SK-N-SH treated with all-trans-retinoic acid at 6 μM for 48 hours (cell line): ENCODE measurements around the gene ATP6V0B.

Experiments
- ATAC-seq: fragments of 200-7000 bp; cut with Tn5 transposase; 3 replicates; pipeline ENCODE4 v1.9.1; 2020; ENCODE audit warnings: mild to moderate bottlenecking, moderate library complexity
- CSDC2 ChIP-seq: fragments of 250-450 bp; sonication (Bioruptor Pico); IDR thresholded peaks from 2 replicates; pipeline ENCODE4 v1.5.0; 2020; ENCODE audit warnings: mild to moderate bottlenecking, moderate library complexity
- ESRRG ChIP-seq: fragments of 250-450 bp; sonication (Bioruptor Pico); IDR thresholded peaks from 2 replicates; pipeline ENCODE4 v1.6.1; 2021; ENCODE audit warnings: mild to moderate bottlenecking
- GLIS3 ChIP-seq: fragments of 250-450 bp; sonication (Bioruptor Pico); IDR thresholded peaks from 2 replicates; pipeline ENCODE4 v1.5.0; 2020; ENCODE audit warnings: mild to moderate bottlenecking, moderate library complexity
- ISL1 ChIP-seq: fragments of 250-450 bp; sonication (Bioruptor Pico); IDR thresholded peaks from 2 replicates; pipeline ENCODE4 v2.1.2; 2022; ENCODE audit warnings: mild to moderate bottlenecking, moderate library complexity
- OSR1 ChIP-seq: fragments of 250-450 bp; sonication (Bioruptor Pico); IDR thresholded peaks from 2 replicates; pipeline ENCODE4 v1.8.0; 2022; ENCODE audit warnings: moderate library complexity, mild to moderate bottlenecking, inconsistent platforms
- PPARA ChIP-seq: fragments of 250-450 bp; sonication (Bioruptor Pico); IDR thresholded peaks from 2 replicates; pipeline ENCODE4 v1.5.0; 2020; ENCODE audit warnings: mild to moderate bottlenecking, borderline replicate concordance
- SNAI2 ChIP-seq: fragments of 250-450 bp; sonication (Bioruptor Pico); IDR thresholded peaks from 2 replicates; pipeline ENCODE4 v1.5.0; 2020; ENCODE audit warnings: mild to moderate bottlenecking, moderate library complexity
- TOX ChIP-seq: fragments of 250-450 bp; sonication (Bioruptor Pico); IDR thresholded peaks from 2 replicates; pipeline ENCODE4 v1.8.0; 2021; ENCODE audit warnings: mild to moderate bottlenecking, moderate library complexity, borderline replicate concordance
- ZC3H10 ChIP-seq: fragments of 250-450 bp; sonication (Bioruptor Pico); IDR thresholded peaks from 2 replicates; pipeline ENCODE4 v1.5.1; 2021; ENCODE audit warnings: mild to moderate bottlenecking, moderate library complexity
- ZFP3 ChIP-seq: fragments of 250-450 bp; sonication (Bioruptor Pico); IDR thresholded peaks from 2 replicates; pipeline ENCODE4 v1.5.0; 2020; ENCODE audit warnings: mild to moderate bottlenecking, moderate library complexity
- ZFP30 ChIP-seq: fragments of 450-650 bp; formaldehyde crosslinking; IDR thresholded peaks from 2 replicates; pipeline ENCODE4 v1.5.0; 2022; ENCODE audit warnings: mild to moderate bottlenecking, moderate library complexity
- ZNF565 ChIP-seq: fragments of 450-650 bp; formaldehyde crosslinking; conservative IDR thresholded peaks from 2 replicates; pipeline ENCODE4 v1.5.0; 2020; ENCODE audit warnings: low read depth, mild to moderate bottlenecking, moderate library complexity
- TF ChIP-seq, protein P1 (sequence below): fragments of 250-450 bp; sonication (Bioruptor Pico); IDR thresholded peaks from 2 replicates; pipeline ENCODE4 v1.5.1; 2021; ENCODE audit warnings: mild to moderate bottlenecking, moderate library complexity
- TF ChIP-seq, protein P2 (sequence below): fragments of 250-450 bp; sonication (Bioruptor Pico); IDR thresholded peaks from 2 replicates; pipeline ENCODE4 v1.8.0; 2020; ENCODE audit warnings: mild to moderate bottlenecking, moderate library complexity, borderline replicate concordance
- TF ChIP-seq, protein P3 (sequence below): fragments of 250-450 bp; sonication (Bioruptor Pico); IDR thresholded peaks from 2 replicates; pipeline ENCODE4 v1.5.1; 2020; ENCODE audit warnings: low read depth, mild to moderate bottlenecking, moderate library complexity

ATP6V0B gene

GRCh38 chr1:43958351-43959255, 16.2 kb upstream of the ATP6V0B start:
- TF ChIP-seq TOX (CRISPR knock-in tag) (no peak), OSR1 (no peak), CSDC2 (CRISPR knock-in tag) (no peak), ZFP30 (no peak), ZC3H10 (CRISPR knock-in tag) (no peak)
- no peak for ATAC-seq

DNA sequence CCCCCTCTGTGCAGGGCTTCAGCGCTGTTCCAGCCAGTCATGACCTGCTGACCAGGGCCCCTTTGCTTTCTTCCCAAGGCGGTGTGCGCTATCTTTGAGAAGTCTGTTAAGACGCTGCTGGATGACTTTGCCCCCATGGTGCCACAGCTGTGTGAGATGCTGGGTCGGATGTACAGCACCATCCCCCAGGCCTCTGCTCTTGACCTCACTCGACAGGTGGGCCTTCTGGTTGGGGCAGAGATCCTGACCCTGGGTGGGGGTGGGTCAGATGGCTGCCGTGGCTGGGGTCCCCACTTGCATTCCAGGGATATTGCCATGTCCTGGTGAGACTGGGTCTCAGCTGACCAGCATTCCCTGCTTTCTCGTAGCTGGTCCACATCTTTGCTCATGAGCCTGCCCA, 14.0 kb upstream of the ATP6V0B start:
- no peak for ATAC-seq
- TF ChIP-seq ISL1 (CRISPR knock-in tag) (no peak), ZFP3 (CRISPR knock-in tag) (no peak)

- ATAC-seq, result no peak
- TF ChIP-seq ESRRG, result no peak
- TF ChIP-seq ZC3H10 (CRISPR knock-in tag), result no peak
- TF ChIP-seq, protein P1, sequence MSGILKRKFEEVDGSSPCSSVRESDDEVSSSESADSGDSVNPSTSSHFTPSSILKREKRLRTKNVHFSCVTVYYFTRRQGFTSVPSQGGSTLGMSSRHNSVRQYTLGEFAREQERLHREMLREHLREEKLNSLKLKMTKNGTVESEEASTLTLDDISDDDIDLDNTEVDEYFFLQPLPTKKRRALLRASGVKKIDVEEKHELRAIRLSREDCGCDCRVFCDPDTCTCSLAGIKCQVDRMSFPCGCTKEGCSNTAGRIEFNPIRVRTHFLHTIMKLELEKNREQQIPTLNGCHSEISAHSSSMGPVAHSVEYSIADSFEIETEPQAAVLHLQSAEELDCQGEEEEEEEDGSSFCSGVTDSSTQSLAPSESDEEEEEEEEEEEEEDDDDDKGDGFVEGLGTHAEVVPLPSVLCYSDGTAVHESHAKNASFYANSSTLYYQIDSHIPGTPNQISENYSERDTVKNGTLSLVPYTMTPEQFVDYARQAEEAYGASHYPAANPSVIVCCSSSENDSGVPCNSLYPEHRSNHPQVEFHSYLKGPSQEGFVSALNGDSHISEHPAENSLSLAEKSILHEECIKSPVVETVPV (CRISPR knock-in tag), result no peak
- TF ChIP-seq, protein P2, sequence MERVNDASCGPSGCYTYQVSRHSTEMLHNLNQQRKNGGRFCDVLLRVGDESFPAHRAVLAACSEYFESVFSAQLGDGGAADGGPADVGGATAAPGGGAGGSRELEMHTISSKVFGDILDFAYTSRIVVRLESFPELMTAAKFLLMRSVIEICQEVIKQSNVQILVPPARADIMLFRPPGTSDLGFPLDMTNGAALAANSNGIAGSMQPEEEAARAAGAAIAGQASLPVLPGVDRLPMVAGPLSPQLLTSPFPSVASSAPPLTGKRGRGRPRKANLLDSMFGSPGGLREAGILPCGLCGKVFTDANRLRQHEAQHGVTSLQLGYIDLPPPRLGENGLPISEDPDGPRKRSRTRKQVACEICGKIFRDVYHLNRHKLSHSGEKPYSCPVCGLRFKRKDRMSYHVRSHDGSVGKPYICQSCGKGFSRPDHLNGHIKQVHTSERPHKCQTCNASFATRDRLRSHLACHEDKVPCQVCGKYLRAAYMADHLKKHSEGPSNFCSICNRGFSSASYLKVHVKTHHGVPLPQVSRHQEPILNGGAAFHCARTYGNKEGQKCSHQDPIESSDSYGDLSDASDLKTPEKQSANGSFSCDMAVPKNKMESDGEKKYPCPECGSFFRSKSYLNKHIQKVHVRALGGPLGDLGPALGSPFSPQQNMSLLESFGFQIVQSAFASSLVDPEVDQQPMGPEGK, result no peak
- TF ChIP-seq ZFP3 (CRISPR knock-in tag), result no peak
- TF ChIP-seq OSR1, result no peak
- no peak for TF ChIP-seq ISL1 (CRISPR knock-in tag)
- TF ChIP-seq SNAI2 (CRISPR knock-in tag), result no peak
- TF ChIP-seq, protein P3, sequence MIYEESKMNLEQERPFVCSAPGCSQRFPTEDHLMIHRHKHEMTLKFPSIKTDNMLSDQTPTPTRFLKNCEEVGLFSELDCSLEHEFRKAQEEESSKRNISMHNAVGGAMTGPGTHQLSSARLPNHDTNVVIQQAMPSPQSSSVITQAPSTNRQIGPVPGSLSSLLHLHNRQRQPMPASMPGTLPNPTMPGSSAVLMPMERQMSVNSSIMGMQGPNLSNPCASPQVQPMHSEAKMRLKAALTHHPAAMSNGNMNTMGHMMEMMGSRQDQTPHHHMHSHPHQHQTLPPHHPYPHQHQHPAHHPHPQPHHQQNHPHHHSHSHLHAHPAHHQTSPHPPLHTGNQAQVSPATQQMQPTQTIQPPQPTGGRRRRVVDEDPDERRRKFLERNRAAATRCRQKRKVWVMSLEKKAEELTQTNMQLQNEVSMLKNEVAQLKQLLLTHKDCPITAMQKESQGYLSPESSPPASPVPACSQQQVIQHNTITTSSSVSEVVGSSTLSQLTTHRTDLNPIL (CRISPR knock-in tag), result no peak
- TF ChIP-seq CSDC2 (CRISPR knock-in tag), result no peak
Measured at GRCh38 chr1:43961692-43962091, 13.1 kb upstream of the ATP6V0B start.

- ATAC-seq, result no peak
- TF ChIP-seq, protein P2, result no peak
- TF ChIP-seq, protein P1 (CRISPR knock-in tag), result no peak
- TF ChIP-seq GLIS3 (CRISPR knock-in tag) (no peak), ZC3H10 (CRISPR knock-in tag) (no peak), ESRRG (no peak)
Measured at GRCh38 chr1:43962324-43962723, 12.4 kb upstream of the ATP6V0B start.

DNA sequence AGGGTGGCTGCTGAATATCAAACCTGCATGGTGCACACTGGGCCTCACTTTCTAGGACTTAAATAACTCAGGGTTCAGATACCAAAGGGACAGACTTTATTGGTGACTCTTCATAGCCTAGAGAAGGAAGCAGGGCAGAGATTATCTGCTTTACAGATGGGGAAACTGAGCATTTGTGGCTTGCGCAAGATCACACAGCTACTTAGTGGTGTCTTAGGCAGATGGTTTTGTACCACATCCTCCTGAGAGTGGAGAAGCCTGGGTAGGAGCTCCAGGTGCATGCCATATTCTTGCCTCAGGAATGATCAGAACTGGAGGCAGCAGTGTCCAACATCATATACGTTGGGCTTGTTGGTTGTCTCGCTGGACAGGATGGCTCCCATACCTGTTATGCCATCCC, 11.8 kb upstream of the ATP6V0B start:
- TF ChIP-seq ZNF565 (no peak), SNAI2 (CRISPR knock-in tag) (no peak), PPARA (no peak)
- TF ChIP-seq, protein P3 (CRISPR knock-in tag), result no peak
- TF ChIP-seq, protein P2, result no peak
- no peak for ATAC-seq
